CD4-positive, alpha-beta T cell (primary cell): Measurements from ENCODE around the gene SLC17A4. TPM values are rescaled to one million over a fixed set of nuclear protein-coding genes. Genes with fewer than 3 reads are reported as not detected.

Source experiments
- ATAC-seq: fragments of 200-7000 bp; cut with Tn5 transposase; one replicate; pipeline ENCODE4 v1.10.0; 2022; ENCODE audit warnings: mild to moderate bottlenecking; ENCODE audit not compliant: poor library complexity
- CTCF ChIA-PET: fragments of 350-600 bp; sonication (Branson Sonifier 250); formaldehyde crosslinking; loops from one replicate; lab custom pipeline; 2021; ENCODE audit warnings: antibody characterized with exemption, inconsistent platforms; lab: Charles Lee
- POLR2A ChIA-PET: fragments of 350-600 bp; sonication (Branson Sonifier 250); formaldehyde crosslinking; loops from one replicate; lab custom pipeline; 2021; ENCODE audit warnings: antibody characterized with exemption, inconsistent platforms; lab: Charles Lee
- DNase-seq, 14 experiments: peaks; one replicate each; pipeline ENCODE4 v3.0.0-alpha.2; 2013 to 2020; ENCODE audit warnings: mixed read lengths in 2 of 14
- H3K27ac ChIP-seq, 2 donors: one replicate each; pipeline versions ENCODE4 v1.5.1 to v1.7.0; 2013; ENCODE audit warnings: low read length in 2 of 2, low read depth in 1 of 2, mild to moderate bottlenecking in 1 of 2
- H3K27me3 ChIP-seq, 2 experiments: 1 replicate in 1 of 2; 2 replicates in 1 of 2; pipeline versions ENCODE4 v1.6.1 to v1.7.0; 2013; ENCODE audit warnings: low read length in 2 of 2, control low read depth in 1 of 2, mild to moderate bottlenecking in 1 of 2, moderate library complexity in 1 of 2; ENCODE audit not compliant: insufficient read depth in 2 of 2, control insufficient read depth in 1 of 2
- H3K36me3 ChIP-seq: one replicate; pipeline ENCODE4 v1.6.1; 2013; ENCODE audit warnings: low read length, control low read depth; ENCODE audit not compliant: insufficient read depth
- H3K4me1 ChIP-seq: one replicate; pipeline ENCODE4 v1.6.1; 2013; ENCODE audit warnings: low read length, control low read depth; ENCODE audit not compliant: insufficient read depth
- H3K4me3 ChIP-seq: one replicate; pipeline ENCODE4 v1.5.1; 2013; ENCODE audit warnings: mild to moderate bottlenecking, low read length, moderate library complexity
- H3K9me3 ChIP-seq, 2 experiments: 1 replicate in 1 of 2; 2 replicates in 1 of 2; pipeline versions ENCODE4 v1.6.1 to v1.7.0; 2013; ENCODE audit warnings: low read length in 2 of 2, mild to moderate bottlenecking in 2 of 2, control low read depth in 1 of 2, moderate library complexity in 1 of 2; ENCODE audit not compliant: control insufficient read depth in 1 of 2, insufficient read depth in 1 of 2
- H3K27ac Mint-ChIP-seq: one replicate; pipeline ENCODE4 v1.8.0; 2020; ENCODE audit warnings: mixed read lengths
- H3K27me3 Mint-ChIP-seq: one replicate; pipeline ENCODE4 v1.8.0; 2021; ENCODE audit warnings: mixed read lengths
- H3K36me3 Mint-ChIP-seq: one replicate; pipeline ENCODE4 v1.8.0; 2021; ENCODE audit warnings: low read depth, mixed read lengths
- H3K4me1 Mint-ChIP-seq: one replicate; pipeline ENCODE4 v1.8.0; 2021; ENCODE audit warnings: low read depth, mixed read lengths
- H3K4me3 Mint-ChIP-seq: one replicate; pipeline ENCODE4 v1.8.0; 2020; ENCODE audit warnings: mild to moderate bottlenecking, mixed read lengths
- H3K9me3 Mint-ChIP-seq: one replicate; pipeline ENCODE4 v1.8.0; 2020; ENCODE audit warnings: mixed read lengths
- intact Hi-C, 2 experiments: fragments of 100-400 bp; cut with DNase I in 1 of 2; cut with micrococcal nuclease in 1 of 2; formaldehyde crosslinking; loops; one replicate each; pipeline versions ENCODE4 v1.15.1 to v1.9.0; 2023 to 2025; cut with DNase I, micrococcal nuclease
- total RNA-seq, 174 experiments: library from RNA in 2 of 174; stranded (reverse) in 2 of 174; gene quantifications; one replicate each; pipeline ENCODE4 v1.2.3 and lab custom pipeline; 2021 to 2026
- TF ChIP-seq, protein P1 (sequence below): fragments of 200-600 bp; IDR thresholded peaks from one replicate; pipeline ENCODE4 v1.8.0; 2022; ENCODE audit warnings: antibody characterized with exemption, mild to moderate bottlenecking

Gene SLC17A4
- total RNA-seq, 2 experiments from 2014 or later: not detected

DNA sequence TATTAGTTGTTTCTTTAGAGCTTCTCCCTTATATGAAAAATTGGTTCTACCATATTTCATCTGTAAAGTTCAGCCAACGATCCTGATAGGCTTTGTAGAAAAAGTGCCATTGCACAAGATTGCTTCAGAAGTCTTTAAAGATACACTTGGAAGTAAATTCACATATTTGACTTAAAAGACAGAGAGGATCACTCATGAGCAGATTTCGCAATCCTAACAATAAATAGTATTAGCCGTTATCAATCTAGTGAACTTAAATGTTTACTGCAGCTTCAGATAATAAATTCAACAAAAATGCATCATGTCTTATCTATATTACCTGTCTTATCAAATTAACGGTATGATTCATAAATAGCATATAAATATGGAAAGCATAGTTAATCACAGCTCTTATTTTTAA is 8.7 kb upstream of the SLC17A4 start:
- no peak for ATAC-seq
- DNase-seq: no peak
- peaks cover 0 to 3% of the 10 kb centered on the region in 2 experiments for H3K9me3 ChIP-seq
- no peak overlapping the region for H3K4me3 ChIP-seq
- Mint-ChIP-seq H3K4me3 (no peak overlapping the region), H3K27ac (no peak overlapping the region), H3K9me3 (no peaks in the 10 kb centered on the region), H3K4me1 (no peaks in the 10 kb centered on the region), H3K27me3 (no peaks in the 10 kb centered on the region), H3K36me3 (no peaks in the 10 kb centered on the region)
- intact Hi-C loops: no loop called here
- H3K36me3 ChIP-seq: no peaks in the 10 kb centered on the region
- H3K27me3 ChIP-seq: no peaks in the 10 kb centered on the region
- H3K27ac ChIP-seq: no peak overlapping the region
- POLR2A ChIA-PET: no interaction called here
- H3K4me1 ChIP-seq: no peaks in the 10 kb centered on the region
- TF ChIP-seq, protein P1, sequence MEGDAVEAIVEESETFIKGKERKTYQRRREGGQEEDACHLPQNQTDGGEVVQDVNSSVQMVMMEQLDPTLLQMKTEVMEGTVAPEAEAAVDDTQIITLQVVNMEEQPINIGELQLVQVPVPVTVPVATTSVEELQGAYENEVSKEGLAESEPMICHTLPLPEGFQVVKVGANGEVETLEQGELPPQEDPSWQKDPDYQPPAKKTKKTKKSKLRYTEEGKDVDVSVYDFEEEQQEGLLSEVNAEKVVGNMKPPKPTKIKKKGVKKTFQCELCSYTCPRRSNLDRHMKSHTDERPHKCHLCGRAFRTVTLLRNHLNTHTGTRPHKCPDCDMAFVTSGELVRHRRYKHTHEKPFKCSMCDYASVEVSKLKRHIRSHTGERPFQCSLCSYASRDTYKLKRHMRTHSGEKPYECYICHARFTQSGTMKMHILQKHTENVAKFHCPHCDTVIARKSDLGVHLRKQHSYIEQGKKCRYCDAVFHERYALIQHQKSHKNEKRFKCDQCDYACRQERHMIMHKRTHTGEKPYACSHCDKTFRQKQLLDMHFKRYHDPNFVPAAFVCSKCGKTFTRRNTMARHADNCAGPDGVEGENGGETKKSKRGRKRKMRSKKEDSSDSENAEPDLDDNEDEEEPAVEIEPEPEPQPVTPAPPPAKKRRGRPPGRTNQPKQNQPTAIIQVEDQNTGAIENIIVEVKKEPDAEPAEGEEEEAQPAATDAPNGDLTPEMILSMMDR: no peak
- CTCF ChIA-PET: no interaction called here

DNA sequence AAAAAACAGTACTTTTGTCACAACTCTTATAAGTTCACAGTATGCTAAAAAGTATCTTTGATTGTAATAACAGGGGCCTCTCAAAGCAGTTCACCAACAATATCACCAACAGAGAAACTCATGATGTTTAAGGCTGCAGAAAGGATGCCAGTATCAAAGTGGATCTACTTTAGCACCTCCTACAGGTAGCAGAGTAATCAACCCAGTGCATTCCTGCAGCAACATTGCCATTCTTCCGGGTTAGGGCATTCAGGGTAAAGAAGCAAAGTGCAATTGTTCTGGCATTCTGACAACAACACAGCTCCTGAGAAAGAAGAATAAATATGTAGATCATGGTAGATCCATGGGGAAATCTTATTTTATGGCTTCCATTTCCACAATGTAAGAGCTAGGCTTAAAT is 7.6 kb upstream of the SLC17A4 start:
- no peaks in the 10 kb centered on the region for H3K36me3 Mint-ChIP-seq
- H3K4me3 ChIP-seq: no peak overlapping the region
- H3K27me3 ChIP-seq: no peaks in the 10 kb centered on the region
- ChIA-PET CTCF (no interaction called here), POLR2A (no interaction called here)
- no peak overlapping the region for H3K4me3 Mint-ChIP-seq
- no peak overlapping the region for H3K27ac Mint-ChIP-seq
- intact Hi-C loops: no loop called here
- H3K4me1 ChIP-seq: no peaks in the 10 kb centered on the region
- TF ChIP-seq, protein P1: no peak
- H3K27me3 Mint-ChIP-seq: no peaks in the 10 kb centered on the region
- H3K4me1 Mint-ChIP-seq: no peaks in the 10 kb centered on the region
- H3K27ac ChIP-seq: no peak overlapping the region
- H3K9me3 Mint-ChIP-seq: no peaks in the 10 kb centered on the region
- no peak for ATAC-seq
- H3K9me3 ChIP-seq: peaks cover 0 to under 1% of the 10 kb centered on the region in 2 experiments
- DNase-seq: no peak
- no peaks in the 10 kb centered on the region for H3K36me3 ChIP-seq

GRCh38 chr6:25747477-25747876 is 7.1 kb upstream of the SLC17A4 start:
- Histone ChIP-seq H3K27ac (no peak overlapping the region), H3K27me3 (no peaks in the 10 kb centered on the region), H3K4me1 (no peaks in the 10 kb centered on the region), H3K9me3 (no peaks in the 10 kb centered on the region), H3K36me3 (no peaks in the 10 kb centered on the region), H3K4me3 (no peak overlapping the region)
- intact Hi-C loops: no loop called here
- Mint-ChIP-seq H3K4me3 (no peak overlapping the region), H3K36me3 (no peaks in the 10 kb centered on the region), H3K4me1 (no peaks in the 10 kb centered on the region), H3K27ac (no peak overlapping the region), H3K27me3 (no peaks in the 10 kb centered on the region), H3K9me3 (no peaks in the 10 kb centered on the region)
- TF ChIP-seq, protein P1: no peak
- POLR2A ChIA-PET: no interaction called here
- no peak for ATAC-seq
- DNase-seq: no peak
- CTCF ChIA-PET: no interaction called here
